ENCODE results near the gene CBLL1. TPM values are rescaled to one million over a fixed set of nuclear protein-coding genes. Genes with fewer than 3 reads are reported as not detected.

The CBLL1 gene
- total and polyA plus RNA-seq, 10 of the 15 experiments (the other 5 are each of a cell fraction or from before 2014, with no cell fraction given) = 7.2 to 40.1 (median 23.4) TPM

GRCh38 chr7:107725138-107725740 lies 18.7 kb upstream of the CBLL1 start:
- Histone ChIP-seq H3K4me1 (ENCODE audit: control insufficient read depth, insufficient read depth, low read length) (no peaks in the 10 kb centered on the region), H3K36me3 (ENCODE audit: control insufficient read depth in 2 of 2, insufficient read depth in 2 of 2, low read length in 1 of 2) (no peaks in the 10 kb centered on the region), H3K4me3 (no peak overlapping the region), H3K4me2 (ENCODE audit: control insufficient read depth, insufficient read depth) (no peak overlapping the region), H3K27ac (ENCODE audit: control insufficient read depth, insufficient read depth) (no peak overlapping the region), H3K27me3 (replicated peaks in 1 of 2; ENCODE audit: control insufficient read depth in 2 of 2, insufficient read depth in 2 of 2, low read length in 1 of 2) (no peaks in the 10 kb centered on the region), H3K9me3 (replicated peaks; ENCODE audit: control insufficient read depth, insufficient read depth, low read length) (no peaks in the 10 kb centered on the region), H4K20me1 (ENCODE audit: control insufficient read depth, insufficient read depth) (no peaks in the 10 kb centered on the region), H3K9ac (ENCODE audit: control insufficient read depth, insufficient read depth, low read length) (no peak overlapping the region), H2AFZ (ENCODE audit: control insufficient read depth, low read depth, low read length) (no peak overlapping the region), H3K79me2 (ENCODE audit: control insufficient read depth, insufficient read depth, low read length) (no peaks in the 10 kb centered on the region)
- ChIA-PET SMC1A (ENCODE audit: uncharacterized antibody, unreplicated experiment) (interaction anchor here (0.6 to 4.2 kb wide), 7 partner anchors 17 to 576 kb away, joined by 3 to 23 read pairs (median 3); partner anchors contain the start of gene HBP1), CTCF (interaction anchor here (0.7 to 6.9 kb wide), 9 partner anchors 9 to 578 kb away, joined by 3 to 63 read pairs (median 3); partner anchors contain the start of gene CBLL1), POLR2A (no interaction called here), RAD21 (ENCODE audit: unreplicated experiment) (interaction anchor here (0.6 to 2.5 kb wide), 6 partner anchors 27 to 578 kb away, joined by 3 to 15 read pairs (median 4); no protein-coding TSS in a partner anchor)
- ATAC-seq (peak; percentile 61), DNase-seq (ENCODE audit: low read depth, low spot score) (peak; percentile 12), FAIRE-seq (peak; percentile 93)
- in situ Hi-C loops (cut with MboI) = loop anchor here (5.0 to 10.0 kb wide), 3 partner anchors 273 to 930 kb away; no protein-coding TSS in a partner anchor
- no peak for TF ChIP-seq NR2C2 (IDR thresholded peaks at IDR 0.05; ENCODE audit: borderline replicate concordance, control insufficient read depth, insufficient read length, low read depth)
- 0 out of 2 replicates have a peak, but pooled peaks have one; percentile 29 for TF ChIP-seq ZNF24 (IDR thresholded peaks at IDR 0.05)
- TF ChIP-seq MXI1 (IDR thresholded peaks at IDR 0.05; ENCODE audit: low read depth, low read length) = no peak
- peak; percentile 47 to 75 (median 54) for TF ChIP-seq CTCF (IDR thresholded peaks at IDR 0.05 in 2 of 3, conservative IDR thresholded peaks at IDR 0.05 in 1 of 3; ENCODE audit: control insufficient read depth in 2 of 3, extremely low read depth in 1 of 3, insufficient read depth in 1 of 3, low read depth in 3 of 3, low read length in 3 of 3)
- peak; percentile 77; the same call in 1 of the 2 replicates for TF ChIP-seq SMC3 (IDR thresholded peaks at IDR 0.05; ENCODE audit: borderline replicate concordance, low read length)
- TF ChIP-seq RAD21 (IDR thresholded peaks at IDR 0.05; ENCODE audit: insufficient read depth, low read depth, low read length) = peak; percentile 81
- TF ChIP-seq SIN3A (IDR thresholded peaks at IDR 0.05; ENCODE audit: low read depth, low read length) = no peak
- intact Hi-C loops (cut with micrococcal nuclease; ENCODE audit: unreplicated experiment) = loop anchor here (1.0 to 10.0 kb wide), 5 partner anchors 140 to 780 kb away; partner anchors contain the start of gene BCAP29
- WGBS (ENCODE audit: insufficient coverage, insufficient replicate concordance, low lambda C conversion rate, missing lambda C conversion rate) = 25% methylated on average over 4 of the region's 4 CpGs
- BruUV-seq (replicated peaks) = no TSS peak
